Measurements from ENCODE around the gene SLC23A3. TPM values are rescaled to one million over a fixed set of nuclear protein-coding genes. Genes with fewer than 3 reads are reported as not detected.

SLC23A3 gene
- total RNA-seq, 1 experiment from 2014 or later: 0.59 TPM

- H3K4me3 Mint-ChIP-seq: no peak overlapping the region
- ChIA-PET POLR2A (interaction anchor here (0.6 kb wide), 1 partner anchor 64 kb away, joined by 3 read pairs; no protein-coding TSS in a partner anchor), CTCF (no interaction called here)
- DNase-seq (ENCODE audit: low spot score) (no peak), ATAC-seq (no peak)
- no peaks in the 10 kb centered on the region for H3K9me3 Mint-ChIP-seq
- peaks cover 25% of the 10 kb centered on the region for H3K4me1 Mint-ChIP-seq
- H3K27me3 Mint-ChIP-seq (ENCODE audit: low read depth): no peaks in the 10 kb centered on the region
- H3K36me3 Mint-ChIP-seq: peaks cover 49% of the 10 kb centered on the region
- no peak for TF ChIP-seq FOXJ3 (CRISPR knock-in tag; IDR thresholded peaks at IDR 0.05; ENCODE audit: borderline replicate concordance)
- no peak for TF ChIP-seq GRHL2 (CRISPR knock-in tag; IDR thresholded peaks at IDR 0.05; ENCODE audit: insufficient replicate concordance, severe bottlenecking)
- TF ChIP-seq ESRRA (CRISPR knock-in tag; IDR thresholded peaks at IDR 0.05; ENCODE audit: borderline replicate concordance): no peak
- TF ChIP-seq ZSCAN18 (CRISPR knock-in tag; IDR thresholded peaks at IDR 0.05): no peak
- no peak for TF ChIP-seq PRRX2 (CRISPR knock-in tag; IDR thresholded peaks at IDR 0.05)
- no peak for TF ChIP-seq ZNF671 (CRISPR knock-in tag; IDR thresholded peaks at IDR 0.05)
- TF ChIP-seq ZNF138 (CRISPR knock-in tag; conservative IDR thresholded peaks at IDR 0.05): no peak
- no peak for TF ChIP-seq HMGXB4 (CRISPR knock-in tag; IDR thresholded peaks at IDR 0.05)
- no peak for TF ChIP-seq OVOL2 (CRISPR knock-in tag; IDR thresholded peaks at IDR 0.05; ENCODE audit: borderline replicate concordance)
- no peak for TF ChIP-seq KAT7 (CRISPR knock-in tag; IDR thresholded peaks at IDR 0.05; ENCODE audit: borderline replicate concordance)
- H3K27ac Mint-ChIP-seq: no peak overlapping the region
Observed at GRCh38 chr2:219214786-219215185, 45.0 kb upstream of the SLC23A3 start.

GRCh38 chr2:219214141-219214540 is 44.3 kb upstream of the SLC23A3 start:
- POLR2A ChIA-PET: no interaction called here
- H3K27me3 Mint-ChIP-seq (ENCODE audit: low read depth): no peaks in the 10 kb centered on the region
- peaks cover 49% of the 10 kb centered on the region for H3K36me3 Mint-ChIP-seq
- H3K4me3 Mint-ChIP-seq: no peak overlapping the region
- no peak overlapping the region; the same call in 1 of the 2 replicates for H3K27ac Mint-ChIP-seq
- no peak for TF ChIP-seq ZNF512 (CRISPR knock-in tag; IDR thresholded peaks at IDR 0.05; ENCODE audit: borderline replicate concordance)
- TF ChIP-seq ZNF263 (CRISPR knock-in tag; IDR thresholded peaks at IDR 0.05; ENCODE audit: low read depth): no peak
- no peak for TF ChIP-seq HMGA2 (CRISPR knock-in tag; IDR thresholded peaks at IDR 0.05)
- TF ChIP-seq ZNF138 (CRISPR knock-in tag; conservative IDR thresholded peaks at IDR 0.05): no peak
- no peak for TF ChIP-seq OVOL2 (CRISPR knock-in tag; IDR thresholded peaks at IDR 0.05; ENCODE audit: borderline replicate concordance)
- no peak for TF ChIP-seq ZNF281 (CRISPR knock-in tag; IDR thresholded peaks at IDR 0.05)
- no peak for TF ChIP-seq ATF6 (CRISPR knock-in tag; IDR thresholded peaks at IDR 0.05)
- no peak for TF ChIP-seq E2F1 (CRISPR knock-in tag; IDR thresholded peaks at IDR 0.05)
- TF ChIP-seq SOX15 (CRISPR knock-in tag; IDR thresholded peaks at IDR 0.05): no peak
- no peak for TF ChIP-seq JAZF1 (CRISPR knock-in tag; IDR thresholded peaks at IDR 0.05)
- TF ChIP-seq CDX4 (CRISPR knock-in tag; IDR thresholded peaks at IDR 0.05; ENCODE audit: borderline replicate concordance): no peak
- TF ChIP-seq ZSCAN18 (CRISPR knock-in tag; IDR thresholded peaks at IDR 0.05): no peak
- no peak for TF ChIP-seq TEAD4 (CRISPR knock-in tag; IDR thresholded peaks at IDR 0.05)
- TF ChIP-seq E2F5 (CRISPR knock-in tag; IDR thresholded peaks at IDR 0.05): no peak
- H3K9me3 Mint-ChIP-seq: no peaks in the 10 kb centered on the region
- peaks cover 19% of the 10 kb centered on the region for H3K4me1 Mint-ChIP-seq
- CTCF ChIA-PET: no interaction called here
- ATAC-seq (no peak), DNase-seq (ENCODE audit: low spot score) (no peak)
